IPS-18c (cell line): Measurements from ENCODE around the gene ASCL5.

Experiments
- H3K4me3 ChIP-seq: 2 replicates; pipeline ENCODE4 v1.7.0; 2013; ENCODE audit warnings: low read depth, mild to moderate bottlenecking, low read length, moderate library complexity; ENCODE audit not compliant: insufficient read depth
- H3K9me3 ChIP-seq: one replicate; pipeline ENCODE4 v1.6.1; 2013; ENCODE audit warnings: mild to moderate bottlenecking, low read length, moderate library complexity; ENCODE audit not compliant: control insufficient read depth, insufficient read depth

Gene ASCL5

GRCh38 chr1:201100169-201100930 is 26.6 kb downstream of the ASCL5 start:
- Histone ChIP-seq H3K9me3 (no peaks in the 10 kb centered on the region), H3K4me3 (no peak overlapping the region)

- H3K4me3 ChIP-seq: no peak overlapping the region
- no peaks in the 10 kb centered on the region for H3K9me3 ChIP-seq
Observed at GRCh38 chr1:201098992-201099677, 27.8 kb downstream of the ASCL5 start.

- Histone ChIP-seq H3K9me3 (no peaks in the 10 kb centered on the region), H3K4me3 (no peak overlapping the region)
Observed at GRCh38 chr1:201096977-201097856, 29.8 kb downstream of the ASCL5 start.

GRCh38 chr1:201096041-201096461 is 30.9 kb downstream of the ASCL5 start:
- Histone ChIP-seq H3K4me3 (no peak overlapping the region), H3K9me3 (no peaks in the 10 kb centered on the region)

GRCh38 chr1:201095581-201095980 is 31.4 kb downstream of the ASCL5 start:
- Histone ChIP-seq H3K9me3 (no peaks in the 10 kb centered on the region), H3K4me3 (no peak overlapping the region)

- no peaks in the 10 kb centered on the region for H3K9me3 ChIP-seq
- H3K4me3 ChIP-seq: no peak overlapping the region
Observed at GRCh38 chr1:201094832-201095231, 32.2 kb downstream of the ASCL5 start.

GRCh38 chr1:201093962-201094361 is 33.0 kb downstream of the ASCL5 start:
- Histone ChIP-seq H3K9me3 (no peaks in the 10 kb centered on the region), H3K4me3 (no peak overlapping the region)

- no peak overlapping the region for H3K4me3 ChIP-seq
- no peaks in the 10 kb centered on the region for H3K9me3 ChIP-seq
Observed at GRCh38 chr1:201093561-201093960, 33.4 kb downstream of the ASCL5 start.

GRCh38 chr1:201092738-201093137 is 34.2 kb downstream of the ASCL5 start:
- H3K4me3 ChIP-seq: no peak overlapping the region
- no peaks in the 10 kb centered on the region for H3K9me3 ChIP-seq

GRCh38 chr1:201091256-201091655 is 35.7 kb downstream of the ASCL5 start:
- H3K4me3 ChIP-seq: no peak overlapping the region
- no peaks in the 10 kb centered on the region for H3K9me3 ChIP-seq

GRCh38 chr1:201090541-201090940 is 36.4 kb downstream of the ASCL5 start:
- no peaks in the 10 kb centered on the region for H3K9me3 ChIP-seq
- no peak overlapping the region for H3K4me3 ChIP-seq

- H3K9me3 ChIP-seq: no peaks in the 10 kb centered on the region
- H3K4me3 ChIP-seq: no peak overlapping the region
Observed at GRCh38 chr1:201089596-201089995, 37.4 kb downstream of the ASCL5 start.

- Histone ChIP-seq H3K9me3 (no peaks in the 10 kb centered on the region), H3K4me3 (no peak overlapping the region)
Observed at GRCh38 chr1:201088901-201089525, 38.0 kb downstream of the ASCL5 start.

GRCh38 chr1:201088395-201088794 is 38.6 kb downstream of the ASCL5 start:
- Histone ChIP-seq H3K4me3 (no peak overlapping the region), H3K9me3 (no peaks in the 10 kb centered on the region)

- H3K4me3 ChIP-seq: no peak overlapping the region
- H3K9me3 ChIP-seq: no peaks in the 10 kb centered on the region
Observed at GRCh38 chr1:201085902-201086735, 40.9 kb downstream of the ASCL5 start.

- Histone ChIP-seq H3K4me3 (no peak overlapping the region), H3K9me3 (no peaks in the 10 kb centered on the region)
Observed at GRCh38 chr1:201084295-201084694, 42.7 kb downstream of the ASCL5 start.
